Measurements from ENCODE around the gene LARGE1. TPM values are rescaled to one million over a fixed set of nuclear protein-coding genes. Genes with fewer than 3 reads are reported as not detected.

The LARGE1 gene
- total and polyA plus RNA-seq, 2 of the 4 experiments (the other 2 are of a cell fraction): 6.2 to 12.4 TPM

DNA sequence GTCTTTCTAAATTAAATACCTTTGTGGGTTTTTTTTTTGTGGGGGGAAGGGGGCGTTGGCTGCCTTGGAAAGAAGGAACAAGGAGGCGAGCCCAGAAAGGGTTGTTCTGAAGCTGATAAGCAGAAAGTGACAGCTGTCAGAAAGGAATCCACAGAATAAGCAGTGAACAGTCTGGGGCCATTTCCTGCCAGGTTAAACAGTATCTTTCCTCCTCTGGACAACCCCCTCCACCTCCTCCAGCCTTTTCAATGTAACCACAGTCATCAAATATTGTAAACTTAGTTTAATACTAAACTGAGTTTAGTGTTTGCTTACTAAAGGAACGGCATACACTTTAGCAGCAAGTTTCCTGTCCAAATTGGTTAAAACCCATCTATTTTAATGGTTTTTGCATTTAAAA lies 590.9 kb downstream of the LARGE1 start:
- in situ Hi-C loops (cut with MboI; ENCODE audit: low sequenced_read_pairs): no loop called here
- intact Hi-C loops (cut with micrococcal nuclease): no loop called here
- CTCF ChIA-PET: no interaction called here

More for the DNA sequence above, 590.9 kb downstream of the LARGE1 start:
- Histone ChIP-seq H4K5ac (ENCODE audit: low read depth, low read length) (no peak overlapping the region), H3K56ac (ENCODE audit: extremely low read depth, insufficient read depth, low read length) (no peak overlapping the region), H3K4me1 (ENCODE audit: control insufficient read depth, insufficient read depth, low read length) (0 out of 2 replicates have a peak, but pooled peaks cover under 1% of the 10 kb centered on the region), H3K4ac (ENCODE audit: low read depth, low read length) (no peak overlapping the region), H4K20me1 (ENCODE audit: insufficient read depth, low read length) (no peaks in the 10 kb centered on the region), H4K8ac (ENCODE audit: low read depth in 2 of 2, low read length in 2 of 2) (no peak overlapping the region), H3K4me2 (ENCODE audit: low read depth, low read length) (no peak overlapping the region), H3K9me1 (ENCODE audit: insufficient read depth, low read length) (no peaks in the 10 kb centered on the region), H2AK5ac (ENCODE audit: low read depth, low read length) (no peak overlapping the region), H3K79me1 (ENCODE audit: low read depth in 1 of 2, low read length in 2 of 2) (no peaks in the 10 kb centered on the region), H3K9me3 (ENCODE audit: control insufficient read depth, insufficient read depth, low read length) (no peaks in the 10 kb centered on the region), H2AK9ac (replicated peaks; ENCODE audit: low read depth, low read length, poor library complexity) (no peak overlapping the region), H3K27ac (ENCODE audit: insufficient read depth, low read length) (no peak overlapping the region), H3K4me3 (ENCODE audit: insufficient read depth, low read depth, low read length) (no peak overlapping the region), H2BK5ac (ENCODE audit: low read depth, low read length, poor library complexity, severe bottlenecking) (no peak overlapping the region), H2AFZ (replicated peaks; ENCODE audit: low read length, poor library complexity) (no peak overlapping the region), H2BK120ac (ENCODE audit: low read depth, low read length) (no peak overlapping the region), H4K91ac (ENCODE audit: insufficient read depth, low read depth, low read length) (no peak overlapping the region), H2BK20ac (ENCODE audit: low read depth, low read length) (no peak overlapping the region), H3K18ac (ENCODE audit: low read depth, low read length) (no peak overlapping the region), H3K14ac (replicated peaks; ENCODE audit: low read depth, low read length) (no peak overlapping the region), H2BK15ac (ENCODE audit: low read depth, low read length) (no peak overlapping the region), H3K27me3 (ENCODE audit: control insufficient read depth, insufficient read depth, low read length) (no peaks in the 10 kb centered on the region), H3K23ac (ENCODE audit: low read depth, low read length) (no peak overlapping the region), H3K9ac (ENCODE audit: low read depth, low read length) (no peak overlapping the region), H3K36me3 (ENCODE audit: control insufficient read depth, insufficient read depth, low read length) (no peaks in the 10 kb centered on the region)
- WGBS, 2 experiments (ENCODE audit: extremely low coverage in 2 of 2, insufficient read length in 1 of 2): no CpG with 5 or more reads among the region's 3 CpGs
- BruUV-seq (replicated peaks): no TSS peak
- no peak for DNase-seq
- POLR2A ChIA-PET (ENCODE audit: unreplicated experiment): no interaction called here
- TF ChIP-seq CHD1 (IDR thresholded peaks at IDR 0.05; ENCODE audit: low read depth, low read length): no peak
- no peak for TF ChIP-seq SMC3 (IDR thresholded peaks at IDR 0.05; ENCODE audit: low read depth, low read length)
- TF ChIP-seq RAD21 (IDR thresholded peaks at IDR 0.05; ENCODE audit: low read length): no peak
- no peak for TF ChIP-seq MXI1 (IDR thresholded peaks at IDR 0.05; ENCODE audit: borderline replicate concordance, low read depth, low read length)
- TF ChIP-seq, protein P1, sequence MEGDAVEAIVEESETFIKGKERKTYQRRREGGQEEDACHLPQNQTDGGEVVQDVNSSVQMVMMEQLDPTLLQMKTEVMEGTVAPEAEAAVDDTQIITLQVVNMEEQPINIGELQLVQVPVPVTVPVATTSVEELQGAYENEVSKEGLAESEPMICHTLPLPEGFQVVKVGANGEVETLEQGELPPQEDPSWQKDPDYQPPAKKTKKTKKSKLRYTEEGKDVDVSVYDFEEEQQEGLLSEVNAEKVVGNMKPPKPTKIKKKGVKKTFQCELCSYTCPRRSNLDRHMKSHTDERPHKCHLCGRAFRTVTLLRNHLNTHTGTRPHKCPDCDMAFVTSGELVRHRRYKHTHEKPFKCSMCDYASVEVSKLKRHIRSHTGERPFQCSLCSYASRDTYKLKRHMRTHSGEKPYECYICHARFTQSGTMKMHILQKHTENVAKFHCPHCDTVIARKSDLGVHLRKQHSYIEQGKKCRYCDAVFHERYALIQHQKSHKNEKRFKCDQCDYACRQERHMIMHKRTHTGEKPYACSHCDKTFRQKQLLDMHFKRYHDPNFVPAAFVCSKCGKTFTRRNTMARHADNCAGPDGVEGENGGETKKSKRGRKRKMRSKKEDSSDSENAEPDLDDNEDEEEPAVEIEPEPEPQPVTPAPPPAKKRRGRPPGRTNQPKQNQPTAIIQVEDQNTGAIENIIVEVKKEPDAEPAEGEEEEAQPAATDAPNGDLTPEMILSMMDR (conservative IDR thresholded peaks at IDR 0.05; ENCODE audit: low read depth, low read length): no peak
- TF ChIP-seq, protein P2, sequence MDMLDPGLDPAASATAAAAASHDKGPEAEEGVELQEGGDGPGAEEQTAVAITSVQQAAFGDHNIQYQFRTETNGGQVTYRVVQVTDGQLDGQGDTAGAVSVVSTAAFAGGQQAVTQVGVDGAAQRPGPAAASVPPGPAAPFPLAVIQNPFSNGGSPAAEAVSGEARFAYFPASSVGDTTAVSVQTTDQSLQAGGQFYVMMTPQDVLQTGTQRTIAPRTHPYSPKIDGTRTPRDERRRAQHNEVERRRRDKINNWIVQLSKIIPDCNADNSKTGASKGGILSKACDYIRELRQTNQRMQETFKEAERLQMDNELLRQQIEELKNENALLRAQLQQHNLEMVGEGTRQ (IDR thresholded peaks at IDR 0.05; ENCODE audit: low read depth, low read length): no peak
- no peak for ATAC-seq (ENCODE audit: low read depth)
- dilution Hi-C loops (cut with HindIII; ENCODE audit: low sequenced_read_pairs, unreplicated experiment): no loop called here

Data from IMR-90 (cell line).